ENCODE results near the gene C12orf42. TPM values are rescaled to one million over a fixed set of nuclear protein-coding genes. Genes with fewer than 3 reads are reported as not detected.

Gene C12orf42
- total and polyA plus RNA-seq, 2 donors from 2014 or later = 0.94 TPM; not detected in 1

DNA sequence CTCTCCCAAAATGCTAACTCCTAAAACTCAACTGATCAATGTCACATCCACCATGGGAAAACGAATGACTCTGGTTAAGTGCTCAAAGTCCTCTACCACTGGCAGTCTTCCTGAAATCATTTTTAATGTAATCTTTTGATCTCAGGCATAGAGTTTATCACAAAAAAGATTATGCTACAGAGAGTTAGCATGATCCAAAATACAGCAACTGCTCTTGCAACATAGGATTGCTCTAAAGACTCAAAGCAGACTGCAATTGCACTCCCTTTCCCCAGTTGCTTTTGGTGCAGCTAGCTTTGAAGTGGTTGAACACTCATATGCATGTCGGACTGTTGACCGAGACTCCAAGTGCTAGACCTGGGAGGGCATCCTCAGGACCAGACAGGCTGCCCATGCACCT, 109.3 kb downstream of the C12orf42 start:
- Histone ChIP-seq H3K4me3 (ENCODE audit: low read length in 3 of 3) (no peak overlapping the region), H3K27me3 (ENCODE audit: control insufficient read depth, insufficient read depth, low read length) (no peaks in the 10 kb centered on the region), H3K27ac (ENCODE audit: low read depth in 2 of 2, low read length in 2 of 2) (no peak overlapping the region), H3K36me3 (ENCODE audit: control insufficient read depth in 2 of 3, insufficient read depth in 3 of 3, low read length in 3 of 3) (no peaks in the 10 kb centered on the region), H3K4me1 (ENCODE audit: control insufficient read depth in 2 of 3, insufficient read depth in 2 of 3, low read depth in 1 of 3, low read length in 3 of 3) (no peaks in the 10 kb centered on the region), H3K9me3 (ENCODE audit: control insufficient read depth in 2 of 3, insufficient read depth in 1 of 3, low read length in 3 of 3) (peaks cover 0 to 2% (median 0%) of the 10 kb centered on the region in 3 donors), H3K9ac (ENCODE audit: low read length in 3 of 3) (no peak overlapping the region)
- no peak for FAIRE-seq
- intact Hi-C loops (cut with DNase I) = no loop called here
- TF ChIP-seq, protein P1, sequence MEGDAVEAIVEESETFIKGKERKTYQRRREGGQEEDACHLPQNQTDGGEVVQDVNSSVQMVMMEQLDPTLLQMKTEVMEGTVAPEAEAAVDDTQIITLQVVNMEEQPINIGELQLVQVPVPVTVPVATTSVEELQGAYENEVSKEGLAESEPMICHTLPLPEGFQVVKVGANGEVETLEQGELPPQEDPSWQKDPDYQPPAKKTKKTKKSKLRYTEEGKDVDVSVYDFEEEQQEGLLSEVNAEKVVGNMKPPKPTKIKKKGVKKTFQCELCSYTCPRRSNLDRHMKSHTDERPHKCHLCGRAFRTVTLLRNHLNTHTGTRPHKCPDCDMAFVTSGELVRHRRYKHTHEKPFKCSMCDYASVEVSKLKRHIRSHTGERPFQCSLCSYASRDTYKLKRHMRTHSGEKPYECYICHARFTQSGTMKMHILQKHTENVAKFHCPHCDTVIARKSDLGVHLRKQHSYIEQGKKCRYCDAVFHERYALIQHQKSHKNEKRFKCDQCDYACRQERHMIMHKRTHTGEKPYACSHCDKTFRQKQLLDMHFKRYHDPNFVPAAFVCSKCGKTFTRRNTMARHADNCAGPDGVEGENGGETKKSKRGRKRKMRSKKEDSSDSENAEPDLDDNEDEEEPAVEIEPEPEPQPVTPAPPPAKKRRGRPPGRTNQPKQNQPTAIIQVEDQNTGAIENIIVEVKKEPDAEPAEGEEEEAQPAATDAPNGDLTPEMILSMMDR (IDR thresholded peaks at IDR 0.05; ENCODE audit: borderline replicate concordance, extremely low read depth, insufficient read depth) = no peak
- DNase-seq = no peak

DNA sequence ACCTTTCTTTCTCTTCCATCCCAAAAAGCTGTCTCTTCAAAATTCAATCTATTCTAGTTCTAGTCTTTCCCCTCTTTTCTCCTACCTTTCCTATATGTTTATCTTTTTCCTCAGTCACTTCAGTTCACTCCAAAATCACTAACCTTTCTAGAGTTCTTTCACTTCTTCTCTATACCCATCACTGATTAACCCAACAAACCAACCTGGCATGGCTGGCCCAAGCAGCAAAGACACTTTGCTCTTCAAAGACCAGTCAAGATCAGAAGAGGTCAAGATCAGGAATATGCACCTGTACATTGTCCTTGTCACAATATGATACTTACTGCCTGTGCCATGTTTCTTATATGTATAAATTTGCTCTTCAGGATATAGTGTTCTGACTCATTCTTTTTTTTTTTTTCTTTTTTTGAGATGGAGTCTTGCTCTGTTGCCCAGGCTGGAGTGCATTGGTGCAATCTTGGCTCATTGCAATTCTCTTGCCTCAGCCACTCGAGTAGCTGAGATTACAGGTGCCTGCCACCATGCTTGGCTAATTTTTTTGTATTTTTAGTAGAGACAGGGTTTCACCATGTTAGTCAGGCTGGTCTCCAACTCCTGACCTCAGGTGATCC, 112.9 kb downstream of the C12orf42 start:
- Histone ChIP-seq H3K36me3 (ENCODE audit: control insufficient read depth in 2 of 3, insufficient read depth in 3 of 3, low read length in 3 of 3) (no peaks in the 10 kb centered on the region), H3K27me3 (ENCODE audit: control insufficient read depth, insufficient read depth, low read length) (no peaks in the 10 kb centered on the region), H3K9ac (ENCODE audit: low read length in 3 of 3) (no peak overlapping the region), H3K4me3 (ENCODE audit: low read length in 3 of 3) (no peak overlapping the region), H3K27ac (ENCODE audit: low read depth in 2 of 2, low read length in 2 of 2) (no peak overlapping the region), H3K9me3 (ENCODE audit: control insufficient read depth in 2 of 3, insufficient read depth in 1 of 3, low read length in 3 of 3) (peaks cover 0 to 2% (median 0%) of the 10 kb centered on the region in 3 donors), H3K4me1 (ENCODE audit: control insufficient read depth in 2 of 3, insufficient read depth in 2 of 3, low read depth in 1 of 3, low read length in 3 of 3) (no peaks in the 10 kb centered on the region)
- FAIRE-seq = no peak
- no peak for DNase-seq
- intact Hi-C loops (cut with DNase I) = no loop called here
- TF ChIP-seq, protein P1 (IDR thresholded peaks at IDR 0.05; ENCODE audit: borderline replicate concordance, extremely low read depth, insufficient read depth) = no peak

DNA sequence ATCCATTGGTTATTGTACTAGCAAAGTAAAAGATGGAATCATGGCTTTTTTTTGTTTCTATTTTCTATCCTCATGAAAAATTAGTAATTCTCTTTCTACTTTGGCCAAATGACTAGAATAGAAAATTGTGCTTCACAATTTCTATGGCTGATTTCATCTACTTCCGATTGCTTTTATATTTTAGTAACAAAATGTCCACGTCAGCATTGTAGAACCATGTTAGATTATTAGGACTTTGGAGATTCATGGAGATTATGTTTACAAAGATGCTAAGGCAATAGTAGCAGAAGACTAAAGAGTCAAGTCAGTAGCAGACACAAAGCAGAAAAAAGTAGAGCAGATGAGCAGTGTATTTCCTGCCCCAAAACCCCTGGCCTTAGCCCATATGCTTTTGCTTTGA, 113.6 kb downstream of the C12orf42 start:
- no peak for FAIRE-seq
- DNase-seq = no peak
- intact Hi-C loops (cut with DNase I) = no loop called here
- Histone ChIP-seq H3K4me3 (ENCODE audit: low read length in 3 of 3) (no peak overlapping the region), H3K27ac (ENCODE audit: low read depth in 2 of 2, low read length in 2 of 2) (no peak overlapping the region), H3K4me1 (ENCODE audit: control insufficient read depth in 2 of 3, insufficient read depth in 2 of 3, low read depth in 1 of 3, low read length in 3 of 3) (no peaks in the 10 kb centered on the region), H3K27me3 (ENCODE audit: control insufficient read depth, insufficient read depth, low read length) (no peaks in the 10 kb centered on the region), H3K9ac (ENCODE audit: low read length in 3 of 3) (no peak overlapping the region), H3K36me3 (ENCODE audit: control insufficient read depth in 2 of 3, insufficient read depth in 3 of 3, low read length in 3 of 3) (no peaks in the 10 kb centered on the region), H3K9me3 (ENCODE audit: control insufficient read depth in 2 of 3, insufficient read depth in 1 of 3, low read length in 3 of 3) (peaks cover 0 to 2% (median 0%) of the 10 kb centered on the region in 3 donors)
- TF ChIP-seq, protein P1 (IDR thresholded peaks at IDR 0.05; ENCODE audit: borderline replicate concordance, extremely low read depth, insufficient read depth) = no peak

DNA sequence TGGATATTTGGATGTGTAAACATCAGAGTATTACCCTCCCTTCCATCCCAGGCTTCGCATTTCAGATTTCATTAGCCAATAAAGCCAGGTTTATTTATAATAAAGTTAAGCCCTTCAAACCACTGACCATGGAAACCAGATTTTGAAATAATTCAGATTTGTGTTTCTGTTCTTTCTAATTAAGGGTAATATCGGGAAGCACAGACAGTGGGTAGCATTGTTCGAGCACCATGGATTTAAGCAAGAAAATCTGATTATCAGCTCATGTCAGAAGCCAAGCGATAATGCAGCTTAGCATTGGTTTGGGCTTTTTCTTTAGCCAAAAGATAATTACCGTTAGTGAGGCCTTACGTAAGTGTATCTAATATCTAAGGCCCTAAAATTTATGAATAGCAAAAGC, 116.1 kb downstream of the C12orf42 start:
- TF ChIP-seq, protein P1 (IDR thresholded peaks at IDR 0.05; ENCODE audit: borderline replicate concordance, extremely low read depth, insufficient read depth) = no peak
- no peak overlapping the region for H3K4me3 ChIP-seq (ENCODE audit: low read length in 3 of 3)
- H3K4me1 ChIP-seq (ENCODE audit: control insufficient read depth in 2 of 3, insufficient read depth in 2 of 3, low read depth in 1 of 3, low read length in 3 of 3) = no peaks in the 10 kb centered on the region
- no peak for FAIRE-seq
- no peak overlapping the region for H3K27ac ChIP-seq (ENCODE audit: low read depth in 2 of 2, low read length in 2 of 2)
- H3K27me3 ChIP-seq (ENCODE audit: control insufficient read depth, insufficient read depth, low read length) = no peaks in the 10 kb centered on the region
- DNase-seq = no peak
- no peak overlapping the region for H3K9ac ChIP-seq (ENCODE audit: low read length in 3 of 3)
- intact Hi-C loops (cut with DNase I) = no loop called here
- H3K36me3 ChIP-seq (ENCODE audit: control insufficient read depth in 2 of 3, insufficient read depth in 3 of 3, low read length in 3 of 3) = no peaks in the 10 kb centered on the region
- peaks cover 0 to 2% (median 0%) of the 10 kb centered on the region in 3 donors for H3K9me3 ChIP-seq (ENCODE audit: control insufficient read depth in 2 of 3, insufficient read depth in 1 of 3, low read length in 3 of 3)

All from kidney (tissue), 14 donors.